OCI-M1 (cell line): ENCODE measurements around the gene CST8.

Experiments
- DNase-seq: peaks from one replicate; lab custom pipeline; 2025; lab: John Stamatoyannopoulos, UW

Gene CST8

DNA sequence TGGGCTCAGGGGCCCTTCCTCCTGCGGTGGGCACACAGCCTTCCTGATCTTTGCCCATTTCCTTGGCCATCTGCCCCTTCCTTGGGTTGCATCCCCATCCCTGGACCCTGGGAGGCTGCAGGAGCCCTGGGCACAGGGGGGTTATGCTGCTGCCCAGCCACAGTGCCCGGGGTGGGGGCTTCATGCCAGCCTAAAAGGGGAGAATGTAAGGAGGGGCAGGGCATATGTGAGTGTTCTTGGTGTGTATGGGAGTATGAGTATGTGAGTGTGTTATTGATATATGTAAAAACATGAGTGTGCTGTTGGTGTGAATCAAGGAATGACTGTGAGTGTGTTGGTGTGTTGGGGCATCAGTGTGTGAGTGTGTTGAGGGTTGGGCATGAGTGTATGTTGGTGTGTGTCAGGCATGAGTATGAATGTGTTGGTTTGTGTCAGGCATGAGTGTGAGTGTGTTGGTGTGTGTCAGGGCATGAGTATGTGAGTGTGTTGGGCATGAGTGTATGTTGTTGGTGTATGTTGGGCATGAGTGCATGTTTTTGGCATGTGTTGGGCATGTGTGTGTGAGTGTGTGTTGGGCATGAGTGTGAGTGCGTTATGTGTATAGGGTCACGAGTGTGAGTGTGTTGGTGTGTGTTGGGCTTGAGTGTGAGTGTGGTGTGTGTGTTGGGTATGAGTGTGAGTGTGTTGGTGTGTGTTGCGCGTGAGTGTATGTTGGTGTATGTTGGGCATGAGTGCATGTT is 14.7 kb upstream of the CST8 start:
- DNase-seq = no peak

DNA sequence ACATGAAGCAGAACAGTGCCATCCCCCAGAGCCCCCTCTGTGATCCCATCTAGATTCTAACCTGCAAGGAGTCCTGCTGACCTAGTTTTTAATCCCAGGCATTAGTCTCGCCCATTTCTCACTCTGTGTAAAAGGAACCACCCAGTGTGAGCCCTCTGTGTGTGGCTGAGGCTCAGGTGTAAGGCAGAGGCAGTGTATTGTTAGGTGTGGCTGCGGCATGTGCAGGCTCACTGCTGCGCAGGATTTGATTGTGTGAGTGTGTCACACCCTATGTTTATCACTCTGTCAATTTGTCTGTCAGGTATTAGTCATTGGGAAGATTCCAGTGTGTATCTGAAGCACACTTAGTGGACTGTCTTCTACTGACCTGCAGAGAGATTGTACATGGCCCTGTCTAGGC is 13.7 kb upstream of the CST8 start:
- no peak for DNase-seq

DNA sequence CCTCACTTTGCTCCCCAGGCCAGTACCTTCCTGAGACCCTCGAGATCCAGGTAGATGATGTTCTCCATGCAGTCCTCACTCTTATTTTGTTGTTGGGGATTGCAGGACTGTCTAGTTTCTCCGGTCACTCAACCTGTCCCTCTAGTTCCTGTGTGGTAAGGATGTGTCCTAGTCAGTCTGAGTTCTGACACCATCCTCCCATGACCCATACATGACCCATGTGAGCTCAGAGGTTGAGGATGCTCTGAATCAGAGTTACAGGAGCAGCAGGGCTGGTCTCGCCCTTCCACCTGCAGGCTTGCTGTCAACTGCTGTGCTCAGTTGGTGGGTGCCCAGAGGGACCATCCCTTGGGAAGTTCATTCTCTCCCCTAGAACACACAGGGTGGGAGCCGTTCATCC is 11.9 kb upstream of the CST8 start:
- no peak for DNase-seq

DNA sequence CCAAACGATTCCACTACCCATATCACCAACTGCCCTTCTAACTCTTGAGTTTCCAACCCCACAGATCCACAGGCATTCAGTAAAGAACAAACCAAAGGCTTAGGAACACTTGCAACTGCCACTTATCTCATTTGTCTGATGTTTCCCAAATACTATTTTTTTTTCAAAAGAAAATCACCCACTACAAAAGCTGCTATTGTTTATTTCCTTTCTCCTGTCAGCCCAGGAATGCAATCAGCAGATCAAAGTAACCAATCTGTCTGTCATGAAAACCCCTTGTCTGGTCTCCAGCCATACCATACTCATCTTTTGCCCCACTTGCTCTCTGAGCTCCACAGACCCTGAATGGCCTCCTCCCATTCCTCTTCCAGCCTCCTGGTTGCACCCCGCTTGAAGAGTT is 8.8 kb upstream of the CST8 start:
- no peak for DNase-seq

DNA sequence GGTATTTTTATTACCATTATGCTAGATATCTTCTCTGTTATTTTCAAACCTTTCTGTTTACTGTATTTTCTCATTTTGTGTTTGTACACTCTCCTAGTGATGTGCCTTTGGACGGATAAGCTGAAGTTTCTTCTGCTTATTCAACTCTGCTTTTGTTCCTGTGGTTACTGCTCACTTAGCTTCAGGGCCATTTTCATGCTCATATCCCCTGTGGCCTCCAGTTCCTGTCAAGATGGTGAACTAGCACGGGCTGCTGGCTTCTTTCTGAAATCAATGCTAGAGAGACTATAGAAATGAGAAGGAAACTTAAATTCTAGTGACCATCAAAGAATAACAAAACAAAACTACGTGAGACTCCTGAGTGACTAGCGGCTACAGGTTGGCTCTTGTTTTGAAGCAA is 6.8 kb upstream of the CST8 start:
- no peak for DNase-seq

DNA sequence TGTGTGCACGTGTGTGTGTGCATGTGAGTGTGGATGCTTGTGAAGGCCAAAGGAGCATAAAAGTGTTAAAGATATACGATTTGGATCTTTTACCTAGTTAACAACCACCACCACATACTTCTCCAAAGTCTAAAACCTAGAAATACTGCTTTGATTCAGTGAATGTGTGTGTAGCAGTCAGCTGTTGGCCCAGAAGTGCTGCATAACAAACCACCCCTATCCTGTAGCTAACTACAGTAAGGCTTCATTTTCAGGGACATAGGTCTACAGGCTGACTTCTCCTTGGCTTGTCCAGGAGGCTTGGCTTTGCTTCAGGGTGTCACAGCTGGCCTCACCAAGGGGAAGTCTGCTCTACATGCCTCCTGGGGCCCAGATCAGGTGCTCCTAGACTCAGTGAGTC is 2.4 kb upstream of the CST8 start:
- no peak for DNase-seq

DNA sequence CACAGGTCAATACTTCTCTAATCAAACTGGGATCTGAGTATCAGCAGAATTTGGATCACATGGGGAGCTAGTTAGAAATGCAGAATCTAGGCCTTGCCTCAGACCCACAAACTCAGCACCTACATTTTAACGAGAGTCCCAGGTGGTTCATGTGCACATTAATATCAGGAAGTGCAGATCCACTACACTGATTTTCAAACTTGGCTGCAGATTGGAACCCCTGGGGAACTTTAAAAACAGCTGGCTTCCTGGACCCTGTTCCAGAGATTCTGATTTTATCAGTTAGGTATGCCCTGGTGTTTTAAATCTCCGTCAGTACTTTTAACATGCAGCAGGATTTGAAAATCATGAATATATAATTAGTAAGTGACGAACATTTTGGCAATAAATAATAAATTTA is 1.9 kb upstream of the CST8 start:
- no peak for DNase-seq

DNA sequence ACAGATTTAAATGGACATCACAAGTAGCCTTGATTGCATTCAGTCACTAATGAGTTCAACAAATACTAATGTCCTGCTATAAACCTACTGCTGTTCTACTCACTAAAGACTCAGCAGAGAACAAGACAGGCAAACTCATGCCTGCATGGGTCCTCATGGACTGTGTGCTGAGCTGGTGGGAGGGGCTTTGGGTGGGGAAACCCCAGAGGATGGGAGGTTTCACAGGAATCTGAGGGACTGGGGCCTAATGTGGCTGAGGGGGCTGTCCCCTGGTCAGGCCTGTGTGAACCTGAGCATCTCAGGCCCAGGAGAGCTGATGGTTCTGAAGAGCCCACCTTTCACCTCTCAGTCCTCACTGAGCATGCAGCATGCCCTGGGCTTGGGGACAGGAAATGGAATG is 1.4 kb downstream of the CST8 start:
- no peak for DNase-seq

DNA sequence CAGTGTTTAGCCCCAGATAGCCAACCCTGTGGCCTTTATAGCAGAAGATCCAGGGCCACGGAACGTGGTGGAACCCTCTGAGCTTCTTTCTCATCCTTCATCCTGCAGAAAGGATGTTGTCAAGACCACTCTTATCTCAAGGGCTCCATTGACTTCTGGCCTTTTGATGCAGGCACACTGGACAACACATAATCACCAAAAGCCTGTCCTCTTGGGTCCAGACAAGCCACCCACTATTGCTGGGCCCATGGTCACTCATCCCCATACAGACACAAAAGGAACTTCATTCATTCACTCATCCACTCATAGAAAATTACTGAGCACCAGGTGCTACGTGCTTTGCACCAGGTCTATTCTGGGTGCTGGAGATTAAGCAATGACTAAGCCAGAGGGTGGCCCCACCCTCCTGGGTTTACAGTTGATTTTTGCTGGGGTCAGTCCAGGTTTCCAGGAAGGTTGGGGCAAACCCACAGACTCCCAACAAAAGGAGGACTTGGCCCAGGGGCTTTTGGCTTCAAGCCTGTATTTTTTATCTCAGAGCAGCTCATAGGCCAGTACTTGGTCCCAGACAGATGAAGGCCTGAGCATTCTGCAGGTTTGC is 2.4 kb downstream of the CST8 start:
- no peak for DNase-seq

DNA sequence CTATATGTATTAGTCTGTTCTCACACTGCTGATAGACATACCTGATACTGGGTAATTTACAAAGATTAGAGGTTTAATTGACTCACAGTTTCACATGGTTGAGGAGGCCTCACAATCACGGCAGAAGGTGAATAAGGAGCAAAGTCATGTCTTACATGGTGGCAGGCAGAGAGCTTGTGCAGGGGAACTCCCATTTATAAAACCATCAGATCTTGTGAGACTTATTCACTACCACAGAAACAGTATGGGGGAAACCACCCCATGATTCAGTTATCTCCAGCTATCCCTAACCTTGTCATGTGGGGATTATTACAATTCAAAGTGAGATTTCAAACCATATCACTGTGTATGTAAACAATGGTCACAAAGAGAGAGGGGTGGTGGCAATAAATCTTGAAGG is 6.6 kb downstream of the CST8 start:
- DNase-seq = no peak

DNA sequence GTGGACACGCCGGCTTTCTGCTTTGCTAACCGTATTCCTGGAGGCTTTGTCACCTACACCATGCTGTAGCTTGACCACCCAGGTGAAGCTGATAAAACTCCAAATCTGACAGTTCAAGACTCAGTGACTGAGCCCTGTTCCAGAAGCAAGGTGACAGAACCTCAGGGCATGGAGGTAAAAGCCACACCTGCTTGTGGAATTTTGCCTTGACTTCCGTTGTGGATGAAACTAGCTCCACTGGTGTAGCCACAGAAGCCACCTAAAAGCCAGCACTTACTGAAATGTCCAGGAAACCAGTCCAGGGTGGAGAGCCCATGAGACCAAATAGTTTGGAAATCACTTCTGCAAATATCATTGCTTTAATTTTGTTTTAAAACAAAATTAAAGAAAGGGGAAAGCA is 11.0 kb downstream of the CST8 start:
- DNase-seq = no peak

DNA sequence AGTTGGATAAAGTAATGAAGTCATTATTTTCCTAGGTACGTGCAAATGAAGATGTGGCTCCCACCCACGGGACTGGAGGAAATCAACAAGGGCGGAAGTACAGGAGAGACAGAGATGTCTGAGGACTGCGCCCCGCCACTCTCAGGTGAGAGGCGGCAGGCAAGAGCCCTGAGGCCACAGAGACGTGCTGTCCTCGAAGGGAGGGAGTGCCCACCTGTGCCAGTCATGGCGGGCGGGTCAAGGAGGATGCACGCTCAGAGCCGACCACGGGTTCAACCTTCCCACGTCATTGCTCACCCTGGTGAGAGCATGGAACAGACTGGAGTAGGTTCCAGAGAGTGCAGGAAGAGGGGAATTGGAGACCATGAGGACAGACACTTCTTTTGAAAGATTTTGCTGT is 12.7 kb downstream of the CST8 start:
- no peak for DNase-seq

DNA sequence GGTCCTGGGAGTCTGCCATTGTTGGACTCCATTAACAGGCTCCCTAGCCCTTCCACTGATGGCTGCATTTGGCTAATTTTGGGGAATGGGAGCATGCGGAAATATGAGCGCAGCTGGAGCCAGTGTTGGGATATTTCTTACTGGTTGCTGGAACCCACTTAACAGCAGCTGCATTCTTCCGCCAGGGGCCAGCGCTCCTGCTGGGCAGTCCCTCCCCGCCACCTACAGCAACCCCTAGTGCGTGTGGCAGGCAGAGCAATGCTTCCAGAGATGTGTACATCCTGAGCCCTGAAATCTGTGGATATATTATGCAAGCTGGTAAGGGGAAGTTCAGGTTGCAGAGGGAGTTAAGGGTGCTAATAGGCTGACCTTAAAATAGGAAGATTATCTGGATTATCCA is 16.4 kb downstream of the CST8 start:
- no peak for DNase-seq

DNA sequence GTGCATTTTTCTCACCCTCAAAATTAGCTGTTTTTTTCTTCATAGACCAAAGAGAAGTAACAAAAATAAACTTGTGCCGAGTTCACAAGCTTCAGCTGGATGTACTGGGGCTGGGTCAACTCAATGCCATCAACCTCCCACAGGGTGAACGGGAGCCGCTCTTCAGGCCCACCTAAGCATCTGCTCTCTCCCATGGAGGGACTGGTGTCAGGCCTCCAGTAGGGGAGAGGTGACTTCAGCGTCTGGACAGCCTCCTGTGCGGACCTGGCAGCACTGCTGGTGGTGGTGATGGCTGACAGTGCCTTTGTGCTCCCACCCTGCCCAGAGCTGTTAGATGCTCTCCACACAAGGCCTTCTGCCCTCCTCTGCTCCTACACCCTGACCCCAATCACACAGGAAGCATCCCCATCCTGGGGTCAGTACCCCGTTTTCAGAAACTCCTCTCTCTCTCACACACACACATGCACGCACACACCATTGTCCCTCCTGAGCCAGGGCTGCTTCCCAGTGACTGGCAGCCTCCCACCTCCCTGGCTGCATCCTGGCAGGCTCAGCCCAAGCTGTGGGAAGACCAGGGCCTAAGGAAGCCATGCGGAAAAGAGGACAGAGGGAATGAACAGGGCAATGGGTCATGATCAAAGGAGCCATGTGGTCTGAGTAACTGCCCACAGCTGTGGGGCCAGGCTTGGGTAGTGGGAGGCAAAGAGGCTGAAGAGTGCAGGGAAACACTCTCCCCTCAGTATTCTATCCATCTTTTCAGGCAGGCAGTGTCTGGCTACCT is 17.7 kb downstream of the CST8 start:
- no peak for DNase-seq

DNA sequence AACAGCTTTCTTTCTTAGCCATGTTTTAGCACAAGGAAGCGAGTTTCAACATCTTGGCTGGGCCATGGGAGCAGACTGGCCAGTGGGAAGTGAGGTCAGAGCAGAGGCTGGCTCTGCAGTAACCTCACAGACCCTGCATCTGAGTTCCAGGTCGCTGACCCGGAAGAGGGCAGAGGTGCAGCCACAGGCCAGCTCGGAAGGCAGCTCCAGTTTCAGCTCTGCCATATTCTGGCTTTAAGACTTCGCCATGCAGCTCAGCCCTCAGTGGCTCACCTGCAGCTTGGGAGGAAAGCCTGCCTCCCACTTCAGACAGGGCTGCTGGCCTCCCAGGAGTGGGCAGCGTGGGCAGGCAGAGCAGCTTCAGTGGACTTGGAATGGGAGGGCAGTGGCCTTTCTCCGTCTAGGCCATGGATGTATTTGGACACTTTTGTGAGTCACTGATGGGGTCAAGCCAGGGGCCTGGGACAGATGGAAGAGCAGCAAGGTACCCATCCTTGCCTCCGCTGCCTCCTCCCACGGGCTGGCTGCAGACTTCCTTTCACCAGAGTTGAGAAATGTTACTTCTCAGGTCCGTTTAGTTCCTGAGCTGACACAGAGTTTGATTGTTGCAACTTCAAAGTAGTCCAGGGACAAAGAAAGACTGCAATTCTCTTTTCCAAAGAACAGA is 18.5 kb downstream of the CST8 start:
- no peak for DNase-seq

DNA sequence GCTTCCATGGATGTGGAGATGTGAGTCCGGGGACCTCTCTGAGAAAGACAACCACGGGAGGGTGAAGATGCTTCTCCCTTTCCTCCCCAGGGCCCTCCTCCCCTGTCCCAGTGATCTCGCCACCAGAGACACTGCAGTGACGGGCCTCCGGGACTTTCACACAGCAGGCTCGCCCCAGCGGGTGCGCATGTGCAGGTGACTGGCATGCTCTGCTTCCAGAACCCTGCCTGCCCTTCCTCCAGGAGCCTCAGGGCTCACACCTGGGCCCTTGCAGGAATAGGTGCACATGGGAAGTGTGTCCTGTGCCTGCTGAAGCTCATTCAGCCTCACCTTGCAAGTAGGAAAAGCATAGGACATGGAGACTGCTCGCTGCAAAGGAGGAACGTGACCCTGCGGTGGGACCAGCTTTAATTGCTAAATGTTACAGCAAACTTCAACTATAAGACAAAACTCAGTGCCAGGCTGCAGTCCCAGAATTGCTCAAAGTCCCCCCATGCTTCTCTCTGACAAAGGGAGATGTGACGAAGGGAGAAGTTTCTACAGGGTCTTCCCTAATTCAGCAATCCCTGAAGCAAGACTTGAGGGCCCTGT is 19.2 kb downstream of the CST8 start:
- no peak for DNase-seq

DNA sequence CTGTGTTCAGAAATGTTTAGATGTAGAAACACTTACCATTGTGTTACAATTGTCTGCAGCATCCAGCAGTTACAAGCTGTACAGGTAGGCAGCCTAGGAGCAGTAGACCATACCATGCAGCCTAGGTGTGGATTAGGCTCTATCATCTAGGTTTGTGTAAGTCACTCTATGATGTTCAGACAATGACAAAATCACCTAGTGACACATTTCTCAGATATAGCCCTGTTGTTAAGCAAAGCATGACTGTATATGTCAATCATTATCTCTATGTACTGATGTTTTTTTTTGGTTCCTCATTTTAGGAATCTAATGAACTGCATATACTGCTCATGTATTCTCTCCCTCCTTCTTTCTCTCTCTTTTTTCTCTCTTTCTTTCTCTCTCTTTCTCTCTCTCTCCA is 22.2 kb downstream of the CST8 start:
- no peak for DNase-seq

DNA sequence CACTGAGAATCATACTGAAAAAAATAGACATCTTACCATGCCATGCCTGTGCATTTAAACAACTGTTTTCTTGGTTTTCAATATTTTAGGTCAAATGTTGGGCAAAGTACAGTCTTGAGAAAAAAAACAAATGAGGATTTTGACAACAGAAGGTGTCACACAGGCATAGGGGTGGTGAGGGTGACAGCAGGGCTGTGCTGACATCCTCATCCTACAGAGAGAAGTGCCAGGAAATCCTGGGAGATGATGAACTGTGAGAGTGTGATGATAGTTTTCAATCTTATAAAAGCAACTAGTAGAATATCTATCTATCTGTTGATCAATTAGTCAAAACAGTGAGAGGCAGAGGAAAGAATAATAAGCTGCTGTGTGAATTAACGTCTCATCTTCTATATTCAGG is 23.9 kb downstream of the CST8 start:
- DNase-seq = no peak

DNA sequence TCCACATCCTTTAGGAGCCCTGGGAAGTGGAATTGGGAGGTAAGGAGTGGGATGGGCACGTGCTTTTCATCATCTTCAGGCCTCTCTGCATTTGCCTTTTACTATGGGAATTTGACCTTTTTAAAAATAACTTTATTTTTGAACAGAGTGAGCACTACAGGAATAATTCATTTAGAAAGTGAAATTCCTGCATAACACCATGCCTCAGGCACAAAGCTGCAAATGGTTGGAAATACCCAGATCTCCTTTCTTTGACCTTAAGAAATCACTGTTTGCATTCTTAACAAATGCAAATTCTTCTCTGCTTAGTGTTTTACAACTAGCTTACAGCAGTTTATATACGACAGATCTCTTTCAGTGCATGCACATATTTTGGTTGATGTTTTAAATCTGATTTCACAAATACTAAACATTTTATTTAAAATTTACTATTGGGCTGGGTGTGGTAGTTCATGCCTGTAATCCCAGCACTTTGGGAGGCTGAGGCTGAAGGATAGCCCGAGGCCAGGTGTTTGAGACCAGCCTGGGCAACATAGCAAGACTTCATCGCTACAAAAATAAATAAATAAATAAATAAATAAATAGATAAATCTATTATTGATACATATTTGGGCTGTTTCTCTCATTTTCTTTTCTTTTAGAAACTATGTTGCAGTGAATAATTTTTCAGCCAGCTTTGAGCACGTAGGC is 24.5 kb downstream of the CST8 start:
- DNase-seq = no peak

DNA sequence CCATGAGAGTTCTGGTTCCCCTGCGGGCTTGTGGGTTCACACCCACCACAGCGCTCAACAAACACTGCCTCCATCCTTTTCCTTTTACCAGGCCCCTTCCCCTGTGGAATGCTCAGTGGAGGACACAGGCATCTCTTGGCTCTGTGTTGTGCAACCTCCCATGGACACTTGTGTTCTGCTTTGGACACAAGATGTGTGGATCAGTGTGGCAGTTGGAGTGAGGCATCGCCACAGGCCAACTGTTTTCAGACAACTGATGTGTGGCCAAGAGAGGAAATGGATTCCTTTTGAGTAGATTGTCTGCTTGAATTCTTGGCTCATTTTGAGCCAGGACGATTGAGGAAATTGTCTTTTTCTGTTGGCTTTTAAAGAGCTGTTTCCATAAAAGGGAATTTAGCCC is 26.8 kb downstream of the CST8 start:
- no peak for DNase-seq

DNA sequence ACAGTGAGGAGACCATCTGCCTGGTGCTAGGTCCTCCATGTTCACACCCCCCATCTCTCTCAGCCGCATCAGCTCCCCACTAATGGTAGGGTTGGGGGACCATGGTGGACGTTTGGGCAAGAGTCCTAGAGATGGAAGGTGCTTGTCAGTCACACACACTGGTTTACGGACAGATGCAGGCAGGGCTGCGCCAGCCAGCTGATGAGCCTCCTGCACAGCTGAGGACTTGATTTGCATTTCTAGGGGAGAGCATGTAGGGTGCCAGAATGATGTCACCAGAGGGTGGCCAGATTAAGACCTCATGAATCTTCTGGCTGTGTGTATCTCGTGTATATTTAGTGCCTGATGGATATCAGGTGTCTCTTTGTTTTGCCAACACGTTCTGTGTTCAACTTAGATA is 28.6 kb downstream of the CST8 start:
- DNase-seq = no peak

DNA sequence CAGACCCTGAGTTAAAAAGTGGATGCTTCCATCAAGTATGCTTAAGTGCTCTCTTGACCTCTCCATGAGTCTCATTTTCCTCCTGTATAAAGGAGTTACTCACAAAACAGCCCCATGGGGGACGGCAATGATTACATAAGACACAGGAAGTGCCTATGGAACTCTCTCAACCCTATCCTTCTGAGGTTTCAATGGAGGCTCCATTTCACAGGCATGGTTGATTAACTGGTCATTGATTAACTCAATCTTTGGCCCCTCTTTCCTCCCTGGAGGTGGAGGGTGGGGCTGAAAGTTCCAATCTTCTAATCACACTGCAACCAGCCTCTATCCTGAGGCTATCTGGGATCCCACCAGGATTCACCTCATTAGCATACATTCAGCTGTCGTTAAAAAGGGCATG is 29.3 kb downstream of the CST8 start:
- DNase-seq = no peak
